ENCODE measurements around the gene REXO5. TPM values are rescaled to one million over a fixed set of nuclear protein-coding genes. Genes with fewer than 3 reads are reported as not detected.

Gene REXO5
- total and polyA plus RNA-seq, 8 donors, result 4.7 to 31.7 (median 7.2) TPM

DNA sequence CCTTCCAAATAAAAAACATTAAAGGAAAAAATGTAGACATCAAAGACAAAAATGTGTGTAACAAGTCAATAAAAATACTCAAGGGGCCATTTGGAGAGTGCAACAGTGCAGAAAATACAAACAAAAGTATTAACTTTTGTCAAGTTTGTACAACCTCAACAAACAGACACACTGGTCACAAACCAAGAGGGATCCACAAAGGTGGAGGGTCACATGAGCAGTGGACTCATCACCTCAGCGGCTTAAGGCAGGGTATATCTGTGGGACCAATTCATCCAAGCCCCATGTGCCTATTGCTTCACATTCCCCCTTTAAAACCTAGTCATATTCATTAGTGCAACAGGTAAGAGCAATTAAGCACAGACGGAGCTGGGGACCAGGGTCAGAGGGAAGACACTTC is 48.6 kb downstream of the REXO5 start:
- intact Hi-C loops (cut with DNase I; ENCODE audit: low total_unique reads), result loop anchor here (10.0 kb wide), 1 partner anchor 50 kb away; the partner anchor contains the start of genes DCUN1D3 and LYRM1
- Histone ChIP-seq H3K36me3 (peaks cover 6 to 39% (median 25%) of the 10 kb centered on the region in 4 donors), H3K4me1 (peaks cover 35 to 53% (median 44%) of the 10 kb centered on the region in 4 donors), H3K27me3 (no peaks in the 10 kb centered on the region), H3K9me3 (no peaks in the 10 kb centered on the region), H3K4me3 (no peak overlapping the region), H3K27ac (no peak overlapping the region)
- DNase-seq, result no peak
- TF ChIP-seq CTCF (IDR thresholded peaks at IDR 0.05) (no peak), POLR2A (IDR thresholded peaks at IDR 0.05) (no peak), POLR2AphosphoS5 (IDR thresholded peaks at IDR 0.05) (no peak), EP300 (IDR thresholded peaks at IDR 0.05) (no peak)
- 93 to 98% (median 94%) methylated on average over 2 of the region's 2 CpGs for WGBS, 5 donors

DNA sequence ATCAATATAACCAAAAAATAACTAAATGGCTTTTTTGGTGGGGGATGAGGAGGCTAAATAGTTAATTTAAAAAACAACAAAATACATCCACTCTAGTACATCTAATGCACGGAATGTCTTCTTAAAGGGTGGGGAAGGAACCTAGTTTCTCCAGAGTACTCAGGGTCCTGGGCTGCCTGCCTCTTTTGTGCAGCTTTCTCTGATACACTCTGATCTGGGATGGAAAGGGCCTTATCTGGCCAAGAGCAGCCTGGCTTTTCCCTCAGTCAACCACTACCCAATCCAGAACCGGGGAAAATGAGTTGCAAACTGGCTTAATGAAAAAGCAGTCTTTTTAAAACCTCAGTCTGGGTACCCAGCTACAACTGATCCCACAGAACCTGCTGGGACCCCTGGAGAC is 51.0 kb downstream of the REXO5 start:
- Histone ChIP-seq H3K27me3 (no peaks in the 10 kb centered on the region), H3K9me3 (no peaks in the 10 kb centered on the region), H3K27ac (no peak overlapping the region), H3K36me3 (peaks cover 18 to 62% (median 48%) of the 10 kb centered on the region in 4 donors), H3K4me1 (peaks cover 16 to 33% (median 23%) of the 10 kb centered on the region in 4 donors), H3K4me3 (no peak overlapping the region)
- intact Hi-C loops (cut with DNase I; ENCODE audit: low total_unique reads), result loop anchor here (10.0 kb wide), 1 partner anchor 48 kb away; the partner anchor contains the start of genes DCUN1D3 and LYRM1
- no peak for TF ChIP-seq POLR2AphosphoS5 (IDR thresholded peaks at IDR 0.05)
- TF ChIP-seq CTCF (IDR thresholded peaks at IDR 0.05), result no peak
- TF ChIP-seq POLR2A (IDR thresholded peaks at IDR 0.05), result no peak
- TF ChIP-seq EP300 (IDR thresholded peaks at IDR 0.05), result no peak
- DNase-seq, result no peak
- 61 to 82% (median 67%) methylated on average over 2 of the region's 2 CpGs for WGBS, 5 donors

DNA sequence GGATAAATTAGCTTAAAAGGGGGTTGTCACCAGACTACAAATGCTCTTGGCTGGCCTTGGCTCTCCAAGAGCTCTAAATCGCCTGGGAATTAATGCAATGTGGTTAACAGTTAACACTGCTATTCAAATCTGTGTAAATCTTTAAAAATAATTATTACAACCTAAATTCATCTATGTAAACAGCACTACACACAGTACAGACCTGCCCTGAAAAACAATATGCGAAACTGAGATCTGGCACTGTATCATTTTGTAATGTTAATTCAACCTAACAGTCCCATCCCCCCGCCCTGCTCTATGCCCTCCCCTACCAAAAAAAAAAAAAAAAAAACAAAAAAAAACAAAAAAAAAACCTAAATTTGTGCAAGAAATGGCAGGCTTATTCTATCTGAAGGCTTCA is 52.9 kb downstream of the REXO5 start:
- Histone ChIP-seq H3K4me1 (peaks cover 2 to 14% (median 7%) of the 10 kb centered on the region in 4 donors), H3K27me3 (no peaks in the 10 kb centered on the region), H3K36me3 (peaks cover 21 to 65% (median 51%) of the 10 kb centered on the region in 4 donors), H3K9me3 (no peaks in the 10 kb centered on the region), H3K4me3 (no peak overlapping the region), H3K27ac (no peak overlapping the region)
- 89 to 93% (median 92%) methylated on average over 3 of the region's 3 CpGs for WGBS, 5 donors
- intact Hi-C loops (cut with DNase I; ENCODE audit: low total_unique reads), result loop anchor here (10.0 kb wide), 1 partner anchor 46 kb away; the partner anchor contains the start of genes DCUN1D3 and LYRM1
- DNase-seq, result no peak
- TF ChIP-seq POLR2A (IDR thresholded peaks at IDR 0.05) (no peak), EP300 (IDR thresholded peaks at IDR 0.05) (no peak), POLR2AphosphoS5 (IDR thresholded peaks at IDR 0.05) (no peak), CTCF (IDR thresholded peaks at IDR 0.05) (no peak)

- Histone ChIP-seq H3K27me3 (no peaks in the 10 kb centered on the region), H3K27ac (peak overlapping the region in 1 of 5 donors; percentile 24), H3K4me3 (no peak overlapping the region), H3K9me3 (no peaks in the 10 kb centered on the region), H3K36me3 (peaks cover 21 to 64% (median 50%) of the 10 kb centered on the region in 4 donors), H3K4me1 (peaks cover 0 to 13% (median 8%) of the 10 kb centered on the region in 4 donors)
- intact Hi-C loops (cut with DNase I; ENCODE audit: low total_unique reads), result loop anchor here (10.0 kb wide), 1 partner anchor 45 kb away; the partner anchor contains the start of genes DCUN1D3 and LYRM1
- 67 to 83% (median 77%) methylated on average over 4 of the region's 4 CpGs for WGBS, 5 donors
- DNase-seq, result no peak
- TF ChIP-seq POLR2A (IDR thresholded peaks at IDR 0.05) (no peak), CTCF (IDR thresholded peaks at IDR 0.05) (no peak), EP300 (IDR thresholded peaks at IDR 0.05) (no peak)
These were observed 53.4 kb downstream of the REXO5 start for GRCh38 chr16:20859699-20860098.

Measured in stomach (tissue), 9 donors.